ENCODE results near the gene RBM15. TPM values are rescaled to one million over a fixed set of nuclear protein-coding genes. Genes with fewer than 3 reads are reported as not detected.

Gene RBM15
- total RNA-seq, 1 donor from 2014 or later: 31.9 TPM

DNA sequence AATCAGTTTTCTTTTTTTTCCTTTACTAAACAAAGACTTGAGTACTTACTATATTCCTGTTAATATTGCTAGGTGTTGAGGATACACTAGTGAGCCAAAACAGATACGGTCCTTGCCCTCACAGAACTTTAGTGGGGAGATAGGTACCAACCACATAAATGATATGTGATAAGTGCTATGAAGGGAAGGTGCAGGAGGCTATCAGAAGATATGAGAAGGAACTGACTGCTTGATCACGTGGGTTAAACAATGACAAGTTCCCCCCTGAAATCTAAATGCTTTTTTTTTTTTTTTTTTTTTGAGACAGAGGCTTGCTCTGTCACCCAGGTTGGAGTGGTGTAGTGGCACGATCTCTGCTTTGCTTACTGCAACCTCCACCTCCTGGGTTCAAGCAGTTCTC is 25.0 kb downstream of the RBM15 start:
- H3K27ac Mint-ChIP-seq: no peak overlapping the region
- no peak overlapping the region for H3K4me3 Mint-ChIP-seq (ENCODE audit: low read depth)
- H3K4me1 Mint-ChIP-seq (ENCODE audit: low read depth): no peaks in the 10 kb centered on the region
- DNase-seq (ENCODE audit: low spot score, unreplicated experiment): no peak
- peaks cover 9% of the 10 kb centered on the region for H3K36me3 Mint-ChIP-seq (ENCODE audit: insufficient read depth)
- TF ChIP-seq, protein P1, sequence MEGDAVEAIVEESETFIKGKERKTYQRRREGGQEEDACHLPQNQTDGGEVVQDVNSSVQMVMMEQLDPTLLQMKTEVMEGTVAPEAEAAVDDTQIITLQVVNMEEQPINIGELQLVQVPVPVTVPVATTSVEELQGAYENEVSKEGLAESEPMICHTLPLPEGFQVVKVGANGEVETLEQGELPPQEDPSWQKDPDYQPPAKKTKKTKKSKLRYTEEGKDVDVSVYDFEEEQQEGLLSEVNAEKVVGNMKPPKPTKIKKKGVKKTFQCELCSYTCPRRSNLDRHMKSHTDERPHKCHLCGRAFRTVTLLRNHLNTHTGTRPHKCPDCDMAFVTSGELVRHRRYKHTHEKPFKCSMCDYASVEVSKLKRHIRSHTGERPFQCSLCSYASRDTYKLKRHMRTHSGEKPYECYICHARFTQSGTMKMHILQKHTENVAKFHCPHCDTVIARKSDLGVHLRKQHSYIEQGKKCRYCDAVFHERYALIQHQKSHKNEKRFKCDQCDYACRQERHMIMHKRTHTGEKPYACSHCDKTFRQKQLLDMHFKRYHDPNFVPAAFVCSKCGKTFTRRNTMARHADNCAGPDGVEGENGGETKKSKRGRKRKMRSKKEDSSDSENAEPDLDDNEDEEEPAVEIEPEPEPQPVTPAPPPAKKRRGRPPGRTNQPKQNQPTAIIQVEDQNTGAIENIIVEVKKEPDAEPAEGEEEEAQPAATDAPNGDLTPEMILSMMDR (IDR thresholded peaks at IDR 0.05; ENCODE audit: unreplicated experiment): no peak
- H3K9me3 Mint-ChIP-seq (ENCODE audit: low read depth): no peaks in the 10 kb centered on the region
- no peaks in the 10 kb centered on the region for H3K27me3 Mint-ChIP-seq

- H3K9me3 Mint-ChIP-seq (ENCODE audit: low read depth): no peaks in the 10 kb centered on the region
- DNase-seq (ENCODE audit: low spot score, unreplicated experiment): no peak
- no peaks in the 10 kb centered on the region for H3K36me3 Mint-ChIP-seq (ENCODE audit: insufficient read depth)
These were observed 31.6 kb downstream of the RBM15 start for GRCh38 chr1:110370827-110371226.

GRCh38 chr1:110375490-110375889 is 36.3 kb downstream of the RBM15 start:
- H3K27ac Mint-ChIP-seq: no peak overlapping the region
- no peak overlapping the region for H3K4me3 Mint-ChIP-seq (ENCODE audit: low read depth)
- DNase-seq (ENCODE audit: low spot score, unreplicated experiment): no peak
- H3K4me1 Mint-ChIP-seq (ENCODE audit: low read depth): no peaks in the 10 kb centered on the region
- TF ChIP-seq, protein P1 (IDR thresholded peaks at IDR 0.05; ENCODE audit: unreplicated experiment): no peak
- H3K9me3 Mint-ChIP-seq (ENCODE audit: low read depth): no peaks in the 10 kb centered on the region
- H3K36me3 Mint-ChIP-seq (ENCODE audit: insufficient read depth): peaks cover 8% of the 10 kb centered on the region
- no peaks in the 10 kb centered on the region for H3K27me3 Mint-ChIP-seq

More at GRCh38 chr1:110370827-110371226, 31.6 kb downstream of the RBM15 start:
- Mint-ChIP-seq H3K4me3 (ENCODE audit: low read depth) (no peak overlapping the region), H3K27ac (no peak overlapping the region), H3K27me3 (no peaks in the 10 kb centered on the region), H3K4me1 (ENCODE audit: low read depth) (no peaks in the 10 kb centered on the region)
- TF ChIP-seq, protein P1 (IDR thresholded peaks at IDR 0.05; ENCODE audit: unreplicated experiment): no peak

DNA sequence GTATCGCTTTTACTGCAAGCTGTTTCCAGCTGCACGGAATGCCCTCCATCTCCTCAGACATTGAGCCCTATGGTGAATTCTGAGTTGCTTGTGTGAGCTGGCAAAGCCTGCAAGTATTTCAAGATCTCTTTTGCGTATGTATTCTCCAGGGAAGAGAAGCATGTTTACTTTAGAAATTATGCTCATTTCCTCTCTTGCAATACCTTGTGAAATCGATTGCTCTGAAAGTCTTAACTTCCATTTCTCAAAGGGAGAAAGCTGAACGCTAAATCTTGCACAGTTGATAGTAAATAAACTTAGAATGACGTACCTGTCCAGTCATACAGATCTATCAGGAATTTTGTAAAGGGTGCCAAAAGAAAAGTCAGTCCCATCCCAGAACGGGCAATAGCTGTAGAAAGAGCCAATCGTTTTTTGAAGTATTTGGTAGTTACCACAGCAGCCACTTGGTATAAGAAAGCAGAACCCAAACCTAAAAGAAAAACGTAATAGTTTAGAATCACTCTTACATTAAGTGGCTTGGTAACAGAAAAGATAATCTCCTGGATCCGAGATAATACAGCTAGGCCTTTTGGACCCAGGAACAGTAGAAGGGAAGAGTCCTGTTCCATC is 41.6 kb downstream of the RBM15 start:
- Mint-ChIP-seq H3K36me3 (ENCODE audit: insufficient read depth) (peaks cover 9% of the 10 kb centered on the region), H3K27me3 (no peaks in the 10 kb centered on the region), H3K9me3 (ENCODE audit: low read depth) (no peaks in the 10 kb centered on the region), H3K4me1 (ENCODE audit: low read depth) (no peaks in the 10 kb centered on the region), H3K4me3 (ENCODE audit: low read depth) (no peak overlapping the region), H3K27ac (no peak overlapping the region)
- no peak for DNase-seq (ENCODE audit: low spot score, unreplicated experiment)
- TF ChIP-seq, protein P1 (IDR thresholded peaks at IDR 0.05; ENCODE audit: unreplicated experiment): no peak

- Mint-ChIP-seq H3K9me3 (ENCODE audit: low read depth) (no peaks in the 10 kb centered on the region), H3K27ac (no peak overlapping the region), H3K27me3 (no peaks in the 10 kb centered on the region), H3K4me3 (ENCODE audit: low read depth) (no peak overlapping the region), H3K36me3 (ENCODE audit: insufficient read depth) (peaks cover 6% of the 10 kb centered on the region), H3K4me1 (ENCODE audit: low read depth) (no peaks in the 10 kb centered on the region)
- DNase-seq (ENCODE audit: low spot score, unreplicated experiment): no peak
- TF ChIP-seq, protein P1 (IDR thresholded peaks at IDR 0.05; ENCODE audit: unreplicated experiment): no peak
These were observed 44.2 kb downstream of the RBM15 start for GRCh38 chr1:110383251-110383990.

All from progenitor cell of endocrine pancreas (in vitro differentiated cells).